ENCODE data around the gene SKIC8. TPM values are rescaled to one million over a fixed set of nuclear protein-coding genes. Genes with fewer than 3 reads are reported as not detected.

The SKIC8 gene
- total RNA-seq, 2 donors from 2014 or later: 33.7 to 54.7 TPM

DNA sequence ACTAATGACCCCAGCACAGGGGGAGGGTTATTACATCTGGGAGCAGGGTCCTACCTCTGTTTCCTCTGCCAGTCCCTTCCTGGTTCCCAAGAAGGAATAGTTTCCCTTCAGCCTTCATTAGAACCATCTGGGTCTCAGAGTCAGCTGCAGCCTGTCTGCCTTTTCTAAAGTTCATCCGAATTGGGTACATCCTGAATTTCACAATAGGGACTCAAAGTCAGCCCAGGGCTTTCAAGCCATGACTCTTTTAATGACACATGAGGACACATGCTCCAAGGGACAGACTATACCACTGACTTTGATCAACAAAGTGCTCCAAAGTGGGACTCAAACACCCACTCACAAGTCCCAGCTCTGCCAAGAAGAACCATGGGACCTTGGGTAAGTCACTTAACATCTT is 28.1 kb upstream of the SKIC8 start:
- no peak overlapping the region for H3K27ac Mint-ChIP-seq
- no peaks in the 10 kb centered on the region for H3K9me3 Mint-ChIP-seq
- ATAC-seq (replicated peaks): no peak
- no peak overlapping the region for H3K4me3 Mint-ChIP-seq
- H3K27me3 Mint-ChIP-seq: no peaks in the 10 kb centered on the region
- no peaks in the 10 kb centered on the region for H3K4me1 Mint-ChIP-seq
- H3K36me3 Mint-ChIP-seq (ENCODE audit: low read depth): no peaks in the 10 kb centered on the region

DNA sequence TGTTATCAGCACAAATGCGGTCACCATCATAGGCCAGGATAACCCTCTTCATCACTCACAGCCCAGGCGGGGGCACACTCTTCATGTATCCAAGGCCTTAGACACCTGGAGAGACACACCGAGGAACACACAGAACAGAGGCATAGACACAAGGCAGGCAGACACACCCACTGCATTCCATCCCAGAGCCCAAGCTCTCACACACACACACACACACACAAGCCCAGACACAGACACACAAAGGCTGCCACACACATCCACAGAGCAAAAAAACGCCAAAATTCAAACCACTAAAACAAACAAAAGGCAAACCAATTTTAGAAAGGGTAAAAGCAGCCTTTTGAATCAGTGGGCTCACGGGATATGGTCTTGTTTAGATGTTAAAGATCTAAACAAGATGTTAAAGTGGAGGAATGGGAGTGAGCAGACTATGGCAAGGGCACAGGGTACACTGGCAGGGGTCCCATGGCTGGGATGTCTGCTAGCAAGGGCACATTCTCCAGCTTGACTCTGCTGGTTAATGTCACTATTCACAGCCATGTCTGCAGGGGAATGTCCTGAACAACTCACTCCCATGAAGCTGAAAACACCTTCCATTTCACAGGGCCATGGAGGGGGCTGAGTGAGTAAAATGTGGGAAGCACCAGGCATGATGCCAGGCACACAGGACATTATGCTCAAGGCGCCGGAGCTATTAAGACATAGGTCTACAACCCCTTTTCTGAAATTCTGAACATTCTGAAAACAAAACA is 25.9 kb upstream of the SKIC8 start:
- no peak overlapping the region for H3K27ac Mint-ChIP-seq
- H3K4me3 Mint-ChIP-seq: no peak overlapping the region
- no peak for ATAC-seq (replicated peaks)
- H3K36me3 Mint-ChIP-seq (ENCODE audit: low read depth): no peaks in the 10 kb centered on the region
- no peaks in the 10 kb centered on the region for H3K27me3 Mint-ChIP-seq
- H3K9me3 Mint-ChIP-seq: no peaks in the 10 kb centered on the region
- no peaks in the 10 kb centered on the region for H3K4me1 Mint-ChIP-seq

- Mint-ChIP-seq H3K36me3 (ENCODE audit: low read depth) (no peaks in the 10 kb centered on the region), H3K4me3 (no peak overlapping the region), H3K4me1 (no peaks in the 10 kb centered on the region), H3K9me3 (no peaks in the 10 kb centered on the region), H3K27me3 (no peaks in the 10 kb centered on the region), H3K27ac (no peak overlapping the region)
- no peak for ATAC-seq (replicated peaks)
These were observed 24.7 kb upstream of the SKIC8 start for GRCh38 chr15:78324144-78324543.

DNA sequence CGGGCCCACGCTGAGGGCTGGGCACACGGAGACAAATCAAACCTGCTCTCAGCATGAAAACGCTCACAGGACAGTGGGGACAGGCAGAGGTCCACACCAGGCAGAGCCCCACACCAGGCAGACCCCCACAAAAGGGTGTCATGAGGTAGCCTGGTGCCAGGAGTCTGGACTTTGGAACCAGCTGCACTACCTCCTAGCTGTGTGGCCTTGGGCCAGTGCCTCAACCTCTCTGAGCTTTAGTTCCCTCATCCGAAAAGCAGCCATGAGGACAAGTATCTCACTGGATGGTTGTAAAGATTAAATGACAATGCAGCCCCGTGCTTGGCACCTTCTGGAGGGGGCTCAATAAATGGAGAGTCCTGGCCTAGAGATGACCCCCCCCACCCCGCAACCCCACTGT is 24.3 kb upstream of the SKIC8 start:
- no peaks in the 10 kb centered on the region for H3K36me3 Mint-ChIP-seq (ENCODE audit: low read depth)
- no peaks in the 10 kb centered on the region for H3K27me3 Mint-ChIP-seq
- no peak overlapping the region for H3K4me3 Mint-ChIP-seq
- H3K4me1 Mint-ChIP-seq: no peaks in the 10 kb centered on the region
- H3K9me3 Mint-ChIP-seq: no peaks in the 10 kb centered on the region
- no peak overlapping the region for H3K27ac Mint-ChIP-seq
- no peak for ATAC-seq (replicated peaks)

DNA sequence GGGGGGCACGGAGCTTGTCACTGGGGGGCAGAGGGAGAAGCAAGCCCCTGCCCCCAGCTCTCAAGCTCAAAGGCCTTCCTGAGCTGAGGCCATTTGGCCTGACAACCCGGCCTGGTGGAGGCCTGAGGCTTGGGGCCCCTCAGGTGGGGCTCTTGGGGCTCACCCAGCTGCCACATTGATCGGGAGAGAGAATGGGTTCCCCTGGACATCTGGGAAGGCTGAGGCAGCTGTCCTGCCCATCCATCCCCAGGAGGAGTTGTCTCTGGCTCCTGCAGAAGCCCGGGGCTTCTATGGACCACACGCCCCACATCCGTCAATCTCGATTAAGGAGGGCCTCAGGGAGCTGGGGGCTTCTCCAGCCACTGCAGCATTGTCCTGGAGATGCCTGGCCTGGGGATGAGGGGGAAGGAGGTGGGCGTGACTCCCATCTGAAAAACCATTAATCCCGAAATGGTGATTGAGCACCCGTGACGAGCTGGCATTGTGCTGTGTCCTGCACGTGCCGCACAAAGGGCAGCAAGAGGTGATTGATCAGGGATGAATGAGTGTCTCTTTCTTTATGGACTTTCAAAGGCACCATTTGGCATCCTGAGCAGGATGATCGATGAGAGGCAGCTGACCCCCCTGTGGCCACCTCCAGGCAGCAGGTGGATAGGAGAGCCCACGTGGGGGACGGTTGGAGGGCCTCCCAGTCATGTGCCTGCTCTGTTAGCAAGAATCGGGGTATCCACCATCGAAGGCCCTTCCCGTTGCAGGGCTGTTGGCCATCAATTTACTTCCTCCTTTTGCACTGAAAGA is 23.5 kb upstream of the SKIC8 start:
- H3K4me1 Mint-ChIP-seq: no peaks in the 10 kb centered on the region

GRCh38 chr15:78322243-78322642 is 22.8 kb upstream of the SKIC8 start:
- H3K4me3 Mint-ChIP-seq: no peak overlapping the region
- H3K36me3 Mint-ChIP-seq (ENCODE audit: low read depth): no peaks in the 10 kb centered on the region
- no peaks in the 10 kb centered on the region for H3K4me1 Mint-ChIP-seq
- no peak overlapping the region for H3K27ac Mint-ChIP-seq
- no peak for ATAC-seq (replicated peaks)
- H3K9me3 Mint-ChIP-seq: no peaks in the 10 kb centered on the region
- H3K27me3 Mint-ChIP-seq: peaks cover 4% of the 10 kb centered on the region

More for the DNA sequence above, 23.5 kb upstream of the SKIC8 start:
- Mint-ChIP-seq H3K4me3 (no peak overlapping the region), H3K9me3 (no peaks in the 10 kb centered on the region), H3K27me3 (no peaks in the 10 kb centered on the region), H3K36me3 (ENCODE audit: low read depth) (no peaks in the 10 kb centered on the region), H3K27ac (no peak overlapping the region)
- ATAC-seq (replicated peaks): no peak

GRCh38 chr15:78321786-78322185 is 22.4 kb upstream of the SKIC8 start:
- no peaks in the 10 kb centered on the region for H3K9me3 Mint-ChIP-seq
- no peak overlapping the region for H3K27ac Mint-ChIP-seq
- no peaks in the 10 kb centered on the region for H3K36me3 Mint-ChIP-seq (ENCODE audit: low read depth)
- H3K4me1 Mint-ChIP-seq: no peaks in the 10 kb centered on the region
- H3K27me3 Mint-ChIP-seq: peaks cover 5% of the 10 kb centered on the region
- no peak for ATAC-seq (replicated peaks)
- H3K4me3 Mint-ChIP-seq: no peak overlapping the region

GRCh38 chr15:78321041-78321570 is 21.7 kb upstream of the SKIC8 start:
- H3K4me3 Mint-ChIP-seq: no peak overlapping the region
- H3K27me3 Mint-ChIP-seq: peaks cover 5% of the 10 kb centered on the region
- no peaks in the 10 kb centered on the region for H3K4me1 Mint-ChIP-seq
- H3K36me3 Mint-ChIP-seq (ENCODE audit: low read depth): no peaks in the 10 kb centered on the region
- H3K9me3 Mint-ChIP-seq: no peaks in the 10 kb centered on the region
- ATAC-seq (replicated peaks): no peak
- no peak overlapping the region for H3K27ac Mint-ChIP-seq

DNA sequence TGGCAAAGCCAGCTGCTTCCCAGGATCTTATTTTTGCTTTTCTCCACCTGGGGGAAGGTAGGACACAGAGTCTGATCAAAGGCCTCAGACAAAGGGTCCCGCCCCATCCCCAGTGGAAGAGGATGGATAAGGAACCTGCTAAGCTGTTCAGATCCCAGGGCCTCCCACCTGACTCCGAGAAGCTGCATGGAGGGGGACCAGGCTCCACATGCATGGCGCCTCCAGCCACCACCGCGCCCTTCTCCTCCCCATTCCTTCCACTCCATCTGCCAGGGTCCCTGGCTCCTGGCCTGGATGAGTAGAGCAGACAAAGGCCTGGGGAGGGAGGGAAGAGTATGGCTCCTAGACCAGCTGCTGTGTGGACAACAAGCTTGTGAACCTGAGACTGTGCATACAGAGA is 20.8 kb upstream of the SKIC8 start:
- Mint-ChIP-seq H3K4me1 (no peaks in the 10 kb centered on the region), H3K9me3 (no peaks in the 10 kb centered on the region), H3K27ac (no peak overlapping the region), H3K4me3 (no peak overlapping the region), H3K36me3 (ENCODE audit: low read depth) (no peaks in the 10 kb centered on the region), H3K27me3 (peaks cover 5% of the 10 kb centered on the region)
- ATAC-seq (replicated peaks): no peak

DNA sequence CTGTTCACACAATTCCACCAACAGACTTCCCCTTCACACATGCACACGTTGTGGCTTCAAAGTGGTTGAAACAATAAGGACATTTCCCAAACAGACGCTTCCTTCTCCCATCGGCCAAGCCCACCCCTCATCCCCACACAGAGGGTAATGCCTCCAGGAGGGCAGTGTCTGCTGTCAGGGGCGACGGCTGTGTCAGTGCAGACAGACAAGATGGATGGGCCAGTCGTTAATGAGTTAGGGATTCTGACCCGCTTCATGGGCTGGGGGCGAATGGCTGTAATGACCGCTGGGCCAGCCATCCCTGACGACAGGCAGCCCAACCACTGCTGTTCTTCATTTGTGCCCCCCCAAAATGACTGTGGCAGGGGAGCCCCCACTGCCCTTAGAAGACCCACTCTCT is 20.2 kb upstream of the SKIC8 start:
- no peak overlapping the region for H3K4me3 Mint-ChIP-seq
- no peaks in the 10 kb centered on the region for H3K4me1 Mint-ChIP-seq
- ATAC-seq (replicated peaks): no peak
- no peaks in the 10 kb centered on the region for H3K9me3 Mint-ChIP-seq
- peaks cover 5% of the 10 kb centered on the region for H3K27me3 Mint-ChIP-seq
- H3K36me3 Mint-ChIP-seq (ENCODE audit: low read depth): no peaks in the 10 kb centered on the region
- no peak overlapping the region for H3K27ac Mint-ChIP-seq

GRCh38 chr15:78317145-78317836 is 17.9 kb upstream of the SKIC8 start:
- no peak overlapping the region for H3K27ac Mint-ChIP-seq
- no peaks in the 10 kb centered on the region for H3K9me3 Mint-ChIP-seq
- H3K4me3 Mint-ChIP-seq: no peak overlapping the region
- no peak for ATAC-seq (replicated peaks)
- no peaks in the 10 kb centered on the region for H3K36me3 Mint-ChIP-seq (ENCODE audit: low read depth)
- H3K27me3 Mint-ChIP-seq: peaks cover 8% of the 10 kb centered on the region
- H3K4me1 Mint-ChIP-seq: no peaks in the 10 kb centered on the region

- H3K27ac Mint-ChIP-seq: no peak overlapping the region
- no peaks in the 10 kb centered on the region for H3K4me1 Mint-ChIP-seq
- H3K36me3 Mint-ChIP-seq (ENCODE audit: low read depth): no peaks in the 10 kb centered on the region
- no peak overlapping the region for H3K4me3 Mint-ChIP-seq
- H3K9me3 Mint-ChIP-seq: no peaks in the 10 kb centered on the region
- peaks cover 8% of the 10 kb centered on the region for H3K27me3 Mint-ChIP-seq
- ATAC-seq (replicated peaks): no peak
These were observed 17.1 kb upstream of the SKIC8 start for GRCh38 chr15:78316283-78317083.

DNA sequence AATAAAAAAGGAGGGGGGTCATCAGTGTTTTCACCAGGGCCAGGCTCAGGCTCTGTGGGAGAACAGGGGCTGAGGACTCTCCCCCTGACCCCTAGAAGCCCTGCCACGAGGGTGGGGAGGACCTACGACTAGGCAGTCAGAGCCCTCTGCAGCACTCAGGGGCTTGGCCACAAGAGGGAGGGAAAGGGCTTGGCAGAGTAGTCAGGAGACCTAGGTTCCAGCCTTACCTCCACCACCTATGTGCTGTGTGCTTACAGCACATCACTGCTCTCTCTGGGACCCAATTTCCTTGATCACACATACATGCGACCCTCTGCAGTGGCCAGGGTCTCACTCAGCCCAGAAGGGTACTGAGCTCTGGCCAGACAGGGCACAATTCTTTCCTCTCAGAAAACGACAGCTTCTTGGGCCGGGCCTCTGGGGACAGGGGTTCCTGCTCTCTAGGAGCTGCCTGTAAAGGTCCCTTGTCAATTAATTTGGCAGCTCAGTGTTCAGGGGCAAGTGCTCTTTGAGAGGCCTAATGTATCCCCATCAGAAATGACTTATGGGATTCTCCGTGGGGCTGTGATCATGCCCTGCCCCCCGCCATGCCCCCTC is 16.4 kb upstream of the SKIC8 start:
- Mint-ChIP-seq H3K4me3 (no peak overlapping the region), H3K9me3 (no peaks in the 10 kb centered on the region), H3K27ac (no peak overlapping the region), H3K36me3 (ENCODE audit: low read depth) (no peaks in the 10 kb centered on the region), H3K27me3 (peaks cover 8% of the 10 kb centered on the region), H3K4me1 (no peaks in the 10 kb centered on the region)
- ATAC-seq (replicated peaks): no peak

DNA sequence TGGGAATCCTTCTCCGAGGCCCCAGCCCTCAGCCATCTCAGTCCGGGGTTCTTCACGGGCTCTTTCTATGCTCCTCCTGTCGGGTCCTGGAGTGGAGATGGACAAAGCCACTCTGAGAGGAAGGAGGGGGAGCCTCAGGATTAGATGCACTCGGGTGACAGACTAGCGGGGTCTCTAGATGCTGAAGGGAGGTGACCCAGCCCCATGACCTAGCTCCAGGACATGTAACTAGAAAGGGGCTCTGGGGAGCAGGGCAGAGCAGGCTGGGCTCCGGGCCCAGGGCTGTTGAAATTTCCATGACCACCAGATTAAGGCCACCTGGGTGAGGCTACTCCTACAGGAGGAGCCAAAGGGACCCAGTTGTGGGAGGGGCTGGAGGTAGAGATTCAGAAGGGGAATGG is 14.8 kb upstream of the SKIC8 start:
- Mint-ChIP-seq H3K4me3 (no peak overlapping the region), H3K4me1 (no peaks in the 10 kb centered on the region), H3K27me3 (peaks cover 11% of the 10 kb centered on the region), H3K27ac (no peak overlapping the region), H3K9me3 (no peaks in the 10 kb centered on the region), H3K36me3 (ENCODE audit: low read depth) (no peaks in the 10 kb centered on the region)
- no peak for ATAC-seq (replicated peaks)

Data from activated T-helper 17 cell treated with anti-CD3 and anti-CD28 coated beads, Interleukin-2, amount 50 U/mL, for 72 hours (primary cell).